Esophagus muscularis mucosa (tissue), 4 donors: ENCODE results near the gene DDIT4L. TPM values are rescaled to one million over a fixed set of nuclear protein-coding genes. Genes with fewer than 3 reads are reported as not detected.

Experiments used
- DNase-seq: peaks from one replicate; pipeline ENCODE4 v3.0.0-alpha.2; 2017; ENCODE audit errors: extremely low spot score
- H3K27ac ChIP-seq, 4 donors: fragments of 200-600 bp; sonication (generic); replicated peaks in 1 of 4; 1 replicate in 3 of 4; 2 replicates in 1 of 4; pipeline ENCODE4 v1.5.1; 2016 to 2019; ENCODE audit warnings: mild to moderate bottlenecking in 1 of 4
- H3K27me3 ChIP-seq, 4 donors: fragments of 200-600 bp; sonication (generic); one replicate each; pipeline versions ENCODE4 v1.5.1 to v1.6.0; 2016 to 2019
- H3K36me3 ChIP-seq, 4 donors: fragments of 200-600 bp; sonication (generic); one replicate each; pipeline ENCODE4 v1.5.1; 2016 to 2019
- H3K4me1 ChIP-seq, 4 donors: fragments of 200-600 bp; sonication (generic); one replicate each; pipeline ENCODE4 v1.5.1; 2016 to 2019
- H3K4me3 ChIP-seq, 4 donors: fragments of 200-600 bp; sonication (generic); 1 replicate in 2 of 4; 2 replicates in 2 of 4; pipeline ENCODE4 v1.5.1; 2016 to 2019; ENCODE audit warnings: mild to moderate bottlenecking in 4 of 4, moderate library complexity in 1 of 4
- H3K9me3 ChIP-seq, 4 donors: fragments of 200-600 bp; sonication (generic); 1 replicate in 3 of 4; 2 replicates in 1 of 4; pipeline ENCODE4 v1.5.1; 2016 to 2019
- CTCF ChIP-seq, 3 experiments: fragments of 200-600 bp in 2 of 3; fragments of 450-650 bp in 1 of 3; sonication (generic) in 2 of 3; IDR thresholded peaks; one replicate each; pipeline ENCODE4 v1.5.1; 2017 to 2019; ENCODE audit warnings: antibody characterized with exemption in 3 of 3, mild to moderate bottlenecking in 2 of 3, moderate library complexity in 1 of 3
- EP300 ChIP-seq: sonication (generic); formaldehyde crosslinking; IDR thresholded peaks from one replicate; pipeline ENCODE4 v1.6.1; 2017; ENCODE audit warnings: antibody characterized with exemption
- POLR2A ChIP-seq: fragments of 450-650 bp; IDR thresholded peaks from one replicate; pipeline ENCODE4 v1.6.1; 2017; ENCODE audit warnings: antibody characterized with exemption, moderate library complexity, mild to moderate bottlenecking, low read depth
- POLR2AphosphoS5 ChIP-seq, 2 donors: sonication (generic); formaldehyde crosslinking; IDR thresholded peaks; one replicate each; pipeline ENCODE4 v1.6.1; 2017; ENCODE audit warnings: antibody characterized with exemption in 2 of 2
- WGBS: methylation state at CpG from one replicate; pipeline ENCODE4 v1.1.5; 2018; 5-methylcytosine and 5-hydroxymethylcytosine counted together
- intact Hi-C: fragments of 100-400 bp; cut with DNase I; formaldehyde crosslinking; loops from one replicate; pipeline ENCODE4 v1.15.1; 2023
- total RNA-seq, 4 donors: library from RNA; depleted of rRNA; stranded (reverse); fragments of >200 nt; gene quantifications; one replicate each; pipeline versions ENCODE4 v1.1.0 to v1.2.1, GENCODE V29; 2016

The DDIT4L gene
- total RNA-seq, 4 donors from 2014 or later, result 0.75 to 2.1 (median 1.00) TPM

- DNase-seq, result no peak
- Histone ChIP-seq H3K27me3 (no peaks in the 10 kb centered on the region), H3K27ac (no peak overlapping the region), H3K36me3 (no peaks in the 10 kb centered on the region), H3K9me3 (no peaks in the 10 kb centered on the region), H3K4me3 (no peak overlapping the region), H3K4me1 (no peaks in the 10 kb centered on the region)
- TF ChIP-seq POLR2A (no peak), POLR2AphosphoS5 (IDR thresholded peaks at IDR 0.05) (no peak), CTCF (IDR thresholded peaks at IDR 0.05) (no peak)
- intact Hi-C loops, result no loop called here
- WGBS, result 83% methylated on average over 3 of the region's 3 CpGs
These were observed 15.3 kb downstream of the DDIT4L start for GRCh38 chr4:100174985-100175383.

- no peak for DNase-seq
- H3K4me1 ChIP-seq, result peaks cover 0 to 15% (median 11%) of the 10 kb centered on the region in 4 donors
These were observed 19.3 kb downstream of the DDIT4L start for GRCh38 chr4:100170986-100171385.

GRCh38 chr4:100169491-100170485 lies 20.5 kb downstream of the DDIT4L start:
- Histone ChIP-seq H3K4me3 (no peak overlapping the region), H3K4me1 (peaks cover 0 to 15% (median 11%) of the 10 kb centered on the region in 4 donors), H3K27ac (no peak overlapping the region), H3K36me3 (no peaks in the 10 kb centered on the region), H3K27me3 (no peaks in the 10 kb centered on the region), H3K9me3 (no peaks in the 10 kb centered on the region)
- no peak for DNase-seq
- intact Hi-C loops, result no loop called here
- TF ChIP-seq POLR2A, result no peak
- TF ChIP-seq CTCF (IDR thresholded peaks at IDR 0.05), result no peak
- 71% methylated on average over 4 of the region's 4 CpGs for WGBS

More at GRCh38 chr4:100170986-100171385, 19.3 kb downstream of the DDIT4L start:
- 87% methylated on average over 3 of the region's 3 CpGs for WGBS
- Histone ChIP-seq H3K36me3 (no peaks in the 10 kb centered on the region), H3K9me3 (no peaks in the 10 kb centered on the region), H3K27ac (no peak overlapping the region), H3K4me3 (no peak overlapping the region), H3K27me3 (no peaks in the 10 kb centered on the region)
- TF ChIP-seq POLR2AphosphoS5 (IDR thresholded peaks at IDR 0.05) (no peak), POLR2A (no peak), EP300 (no peak), CTCF (IDR thresholded peaks at IDR 0.05) (no peak)
- intact Hi-C loops, result no loop called here

- no peak for TF ChIP-seq POLR2AphosphoS5 (IDR thresholded peaks at IDR 0.05)
- TF ChIP-seq POLR2A, result no peak
- no peak for TF ChIP-seq CTCF (IDR thresholded peaks at IDR 0.05)
- 37% methylated on average over 5 of the region's 5 CpGs for WGBS
- Histone ChIP-seq H3K27ac (no peak overlapping the region), H3K27me3 (no peaks in the 10 kb centered on the region), H3K9me3 (no peaks in the 10 kb centered on the region), H3K4me3 (peak overlapping the region in 1 of 4 donors; percentile 7), H3K36me3 (no peaks in the 10 kb centered on the region), H3K4me1 (peaks cover 0 to 15% (median 11%) of the 10 kb centered on the region in 4 donors)
- no peak for DNase-seq
- intact Hi-C loops, result no loop called here
These were observed 21.7 kb downstream of the DDIT4L start for GRCh38 chr4:100168521-100168920.
